Measurements from ENCODE around the gene SP3.

SP3 gene

GRCh38 chr2:173958198-173958846 lies 6.9 kb downstream of the SP3 start:
- no peaks in the 10 kb centered on the region for H3K27me3 ChIP-seq (ENCODE audit: insufficient read depth, low read length)
- H3K79me2 ChIP-seq (ENCODE audit: control insufficient read depth, insufficient read depth, low read length, unreplicated experiment) = peaks cover 99% of the 10 kb centered on the region
- no peak overlapping the region for H2AFZ ChIP-seq (ENCODE audit: low read length, unreplicated experiment)
- H3K36me3 ChIP-seq (ENCODE audit: insufficient read depth, low read length) = peaks cover 52% of the 10 kb centered on the region
- peaks cover 34% of the 10 kb centered on the region for H3K4me1 ChIP-seq (ENCODE audit: control insufficient read depth, insufficient read depth, low read length, unreplicated experiment)
- H3K27ac ChIP-seq (ENCODE audit: low read depth, low read length) = no peak overlapping the region
- no peak overlapping the region for H3K4me3 ChIP-seq (ENCODE audit: low read depth, low read length)

- H3K27me3 ChIP-seq (ENCODE audit: insufficient read depth, low read length) = no peaks in the 10 kb centered on the region
- no peak overlapping the region for H3K4me3 ChIP-seq (ENCODE audit: low read depth, low read length)
- peaks cover 34% of the 10 kb centered on the region for H3K4me1 ChIP-seq (ENCODE audit: control insufficient read depth, insufficient read depth, low read length, unreplicated experiment)
- no peak overlapping the region for H3K27ac ChIP-seq (ENCODE audit: low read depth, low read length)
- H3K79me2 ChIP-seq (ENCODE audit: control insufficient read depth, insufficient read depth, low read length, unreplicated experiment) = peaks cover 99% of the 10 kb centered on the region
- H3K36me3 ChIP-seq (ENCODE audit: insufficient read depth, low read length) = peaks cover 60% of the 10 kb centered on the region
- H2AFZ ChIP-seq (ENCODE audit: low read length, unreplicated experiment) = no peak overlapping the region
Measured at GRCh38 chr2:173957517-173957916, 7.7 kb downstream of the SP3 start.

- no peaks in the 10 kb centered on the region for H3K27me3 ChIP-seq (ENCODE audit: insufficient read depth, low read length)
- H3K79me2 ChIP-seq (ENCODE audit: control insufficient read depth, insufficient read depth, low read length, unreplicated experiment) = peaks cover 99% of the 10 kb centered on the region
- H2AFZ ChIP-seq (ENCODE audit: low read length, unreplicated experiment) = no peak overlapping the region
- H3K4me3 ChIP-seq (ENCODE audit: low read depth, low read length) = no peak overlapping the region
- H3K27ac ChIP-seq (ENCODE audit: low read depth, low read length) = no peak overlapping the region
- H3K36me3 ChIP-seq (ENCODE audit: insufficient read depth, low read length) = peaks cover 67% of the 10 kb centered on the region
- peaks cover 39% of the 10 kb centered on the region for H3K4me1 ChIP-seq (ENCODE audit: control insufficient read depth, insufficient read depth, low read length, unreplicated experiment)
Measured at GRCh38 chr2:173956454-173956853, 8.7 kb downstream of the SP3 start.

DNA sequence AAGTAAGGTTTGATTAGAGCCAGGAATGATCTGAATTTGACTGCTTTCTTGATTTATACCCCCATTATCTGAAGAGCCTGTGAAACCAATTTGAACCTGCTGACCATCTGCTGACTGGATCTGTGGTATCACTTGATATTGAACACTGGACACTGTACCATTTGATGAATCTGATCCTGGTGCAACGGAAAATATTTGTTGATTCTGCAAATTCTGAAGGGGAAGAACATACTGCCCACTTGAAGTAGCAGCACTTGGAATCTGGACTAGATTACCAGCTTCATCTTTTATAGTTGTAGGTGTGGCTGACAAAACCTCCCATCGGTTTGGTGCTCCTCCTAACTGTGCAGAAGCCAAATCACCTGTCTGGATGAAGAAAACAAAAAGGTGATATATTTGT lies 9.3 kb downstream of the SP3 start:
- H2AFZ ChIP-seq (ENCODE audit: low read length, unreplicated experiment) = no peak overlapping the region
- peaks cover 99% of the 10 kb centered on the region for H3K79me2 ChIP-seq (ENCODE audit: control insufficient read depth, insufficient read depth, low read length, unreplicated experiment)
- H3K4me1 ChIP-seq (ENCODE audit: control insufficient read depth, insufficient read depth, low read length, unreplicated experiment) = peaks cover 39% of the 10 kb centered on the region
- peaks cover 65% of the 10 kb centered on the region for H3K36me3 ChIP-seq (ENCODE audit: insufficient read depth, low read length)
- no peak overlapping the region for H3K4me3 ChIP-seq (ENCODE audit: low read depth, low read length)
- no peaks in the 10 kb centered on the region for H3K27me3 ChIP-seq (ENCODE audit: insufficient read depth, low read length)
- no peak overlapping the region for H3K27ac ChIP-seq (ENCODE audit: low read depth, low read length)

DNA sequence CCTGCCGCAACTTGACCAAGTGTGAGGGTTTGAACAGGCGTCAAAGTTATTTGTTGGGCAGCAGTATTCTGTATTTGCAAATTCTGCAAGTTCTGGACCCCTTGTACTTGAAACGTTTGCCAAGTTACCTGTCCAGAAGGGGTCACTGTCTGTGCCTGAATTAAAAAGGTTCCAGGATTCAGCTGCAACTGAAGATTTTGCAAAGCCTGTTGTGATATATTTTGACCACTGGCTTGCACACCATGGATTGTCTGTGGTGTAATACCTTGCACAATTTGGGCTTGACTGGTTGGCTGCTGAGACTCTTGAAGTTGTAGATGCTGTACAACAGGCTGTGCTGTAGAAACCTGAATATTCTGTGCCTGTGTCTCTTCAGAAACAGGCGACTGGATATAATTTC lies 10.2 kb downstream of the SP3 start:
- H3K79me2 ChIP-seq (ENCODE audit: control insufficient read depth, insufficient read depth, low read length, unreplicated experiment) = peaks cover 99% of the 10 kb centered on the region
- no peaks in the 10 kb centered on the region for H3K27me3 ChIP-seq (ENCODE audit: insufficient read depth, low read length)
- peaks cover 60% of the 10 kb centered on the region for H3K36me3 ChIP-seq (ENCODE audit: insufficient read depth, low read length)
- no peak overlapping the region for H3K4me3 ChIP-seq (ENCODE audit: low read depth, low read length)
- H3K4me1 ChIP-seq (ENCODE audit: control insufficient read depth, insufficient read depth, low read length, unreplicated experiment) = peaks cover 36% of the 10 kb centered on the region
- no peak overlapping the region for H3K27ac ChIP-seq (ENCODE audit: low read depth, low read length)
- H2AFZ ChIP-seq (ENCODE audit: low read length, unreplicated experiment) = no peak overlapping the region

GRCh38 chr2:173953047-173953424 lies 12.1 kb downstream of the SP3 start:
- H3K4me3 ChIP-seq (ENCODE audit: low read depth, low read length) = no peak overlapping the region
- H3K36me3 ChIP-seq (ENCODE audit: insufficient read depth, low read length) = peaks cover 59% of the 10 kb centered on the region
- no peak overlapping the region for H2AFZ ChIP-seq (ENCODE audit: low read length, unreplicated experiment)
- no peak overlapping the region for H3K27ac ChIP-seq (ENCODE audit: low read depth, low read length)
- peaks cover 98% of the 10 kb centered on the region for H3K79me2 ChIP-seq (ENCODE audit: control insufficient read depth, insufficient read depth, low read length, unreplicated experiment)
- H3K27me3 ChIP-seq (ENCODE audit: insufficient read depth, low read length) = no peaks in the 10 kb centered on the region
- peaks cover 41% of the 10 kb centered on the region for H3K4me1 ChIP-seq (ENCODE audit: control insufficient read depth, insufficient read depth, low read length, unreplicated experiment)

DNA sequence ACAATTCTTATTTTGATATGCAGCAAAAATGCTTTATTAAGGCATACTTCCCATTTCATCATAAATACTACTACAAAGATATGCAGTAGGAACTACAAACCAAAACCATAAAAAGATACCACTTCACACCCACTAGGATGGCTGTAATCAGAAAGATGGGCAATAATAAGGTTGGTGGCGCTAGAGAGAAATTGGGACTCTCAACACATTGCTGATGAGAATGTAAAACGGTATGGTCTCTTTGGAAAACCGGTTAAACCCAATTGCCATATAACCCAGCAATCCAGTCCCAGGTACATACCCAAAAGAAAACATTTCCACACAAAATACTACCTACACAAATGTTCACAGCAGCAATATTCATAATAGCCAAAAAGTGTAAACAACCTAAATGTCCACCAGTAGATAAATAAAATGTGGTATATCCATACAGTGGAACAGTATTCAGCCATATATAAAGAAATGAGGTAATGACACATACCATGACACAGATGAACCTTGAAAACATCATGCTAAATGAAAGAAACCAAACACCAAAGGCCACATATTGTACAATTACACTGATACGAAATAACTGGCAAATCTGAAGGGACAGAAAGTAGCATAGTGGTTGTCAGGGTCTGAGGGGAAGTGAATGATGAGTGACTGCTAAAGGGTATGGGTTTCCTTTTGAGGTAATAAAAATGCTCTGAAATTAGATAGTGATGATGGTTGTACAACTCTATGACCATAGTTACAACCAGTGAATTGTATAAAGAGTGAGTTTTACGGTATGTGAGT lies 12.7 kb downstream of the SP3 start:
- Histone ChIP-seq H3K36me3 (ENCODE audit: insufficient read depth, low read length) (peaks cover 59% of the 10 kb centered on the region), H3K4me3 (ENCODE audit: low read depth, low read length) (no peak overlapping the region), H3K27ac (ENCODE audit: low read depth, low read length) (no peak overlapping the region), H3K79me2 (ENCODE audit: control insufficient read depth, insufficient read depth, low read length, unreplicated experiment) (peaks cover 98% of the 10 kb centered on the region), H3K4me1 (ENCODE audit: control insufficient read depth, insufficient read depth, low read length, unreplicated experiment) (peaks cover 40% of the 10 kb centered on the region), H2AFZ (ENCODE audit: low read length, unreplicated experiment) (no peak overlapping the region), H3K27me3 (ENCODE audit: insufficient read depth, low read length) (no peaks in the 10 kb centered on the region)

DNA sequence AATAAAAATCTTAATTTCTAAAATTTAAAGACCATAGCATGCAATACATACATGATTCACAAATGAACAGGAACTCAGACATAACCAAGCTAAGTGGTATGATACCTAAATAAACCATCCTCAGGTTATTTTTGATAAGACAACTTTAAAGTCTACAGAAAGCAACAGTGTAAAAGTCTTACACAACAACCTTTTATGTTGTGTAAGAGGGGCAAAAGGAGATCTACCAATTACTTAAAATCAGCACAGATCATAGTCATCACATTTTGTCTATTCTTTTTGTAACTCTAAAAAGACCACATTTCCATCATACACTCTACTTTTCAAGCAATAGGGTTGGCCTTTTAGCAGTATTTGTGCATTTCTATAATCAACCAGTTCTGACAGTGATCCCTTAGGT lies 16.3 kb downstream of the SP3 start:
- no peak overlapping the region for H3K4me3 ChIP-seq (ENCODE audit: low read depth, low read length)
- peaks cover 31% of the 10 kb centered on the region for H3K4me1 ChIP-seq (ENCODE audit: control insufficient read depth, insufficient read depth, low read length, unreplicated experiment)
- no peaks in the 10 kb centered on the region for H3K27me3 ChIP-seq (ENCODE audit: insufficient read depth, low read length)
- H3K79me2 ChIP-seq (ENCODE audit: control insufficient read depth, insufficient read depth, low read length, unreplicated experiment) = peaks cover 97% of the 10 kb centered on the region
- peaks cover 29% of the 10 kb centered on the region for H3K36me3 ChIP-seq (ENCODE audit: insufficient read depth, low read length)
- H2AFZ ChIP-seq (ENCODE audit: low read length, unreplicated experiment) = no peak overlapping the region
- H3K27ac ChIP-seq (ENCODE audit: low read depth, low read length) = no peak overlapping the region

GRCh38 chr2:173948198-173948597 lies 17.0 kb downstream of the SP3 start:
- no peak overlapping the region for H3K27ac ChIP-seq (ENCODE audit: low read depth, low read length)
- H3K4me3 ChIP-seq (ENCODE audit: low read depth, low read length) = no peak overlapping the region
- H3K36me3 ChIP-seq (ENCODE audit: insufficient read depth, low read length) = peaks cover 23% of the 10 kb centered on the region; the same call in 1 of the 2 replicates
- H3K27me3 ChIP-seq (ENCODE audit: insufficient read depth, low read length) = no peaks in the 10 kb centered on the region
- no peak overlapping the region for H2AFZ ChIP-seq (ENCODE audit: low read length, unreplicated experiment)
- peaks cover 97% of the 10 kb centered on the region for H3K79me2 ChIP-seq (ENCODE audit: control insufficient read depth, insufficient read depth, low read length, unreplicated experiment)
- peaks cover 37% of the 10 kb centered on the region for H3K4me1 ChIP-seq (ENCODE audit: control insufficient read depth, insufficient read depth, low read length, unreplicated experiment)

GRCh38 chr2:173947131-173947530 lies 18.0 kb downstream of the SP3 start:
- peaks cover 12% of the 10 kb centered on the region; the same call in 1 of the 2 replicates for H3K36me3 ChIP-seq (ENCODE audit: insufficient read depth, low read length)
- H3K79me2 ChIP-seq (ENCODE audit: control insufficient read depth, insufficient read depth, low read length, unreplicated experiment) = peaks cover 96% of the 10 kb centered on the region
- peaks cover 38% of the 10 kb centered on the region for H3K4me1 ChIP-seq (ENCODE audit: control insufficient read depth, insufficient read depth, low read length, unreplicated experiment)
- no peaks in the 10 kb centered on the region for H3K27me3 ChIP-seq (ENCODE audit: insufficient read depth, low read length)
- H3K4me3 ChIP-seq (ENCODE audit: low read depth, low read length) = no peak overlapping the region
- no peak overlapping the region for H3K27ac ChIP-seq (ENCODE audit: low read depth, low read length)
- no peak overlapping the region for H2AFZ ChIP-seq (ENCODE audit: low read length, unreplicated experiment)

DNA sequence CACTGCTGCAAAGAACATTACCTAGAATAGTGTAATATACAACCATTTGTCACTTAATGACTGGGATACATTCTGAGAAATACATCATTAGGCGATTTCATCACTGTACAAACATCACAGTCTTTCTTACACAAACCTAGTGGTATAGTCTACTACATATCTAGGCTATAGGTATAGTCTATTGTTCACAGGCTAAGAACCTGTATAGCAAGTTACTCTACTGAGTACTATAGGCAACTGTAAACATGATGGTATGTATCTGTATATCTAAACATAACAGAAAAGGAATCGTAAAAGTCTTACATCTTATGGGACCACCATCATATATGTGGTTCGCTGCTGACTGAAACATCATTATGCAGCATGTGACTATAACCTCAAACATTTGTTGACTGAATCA lies 21.4 kb downstream of the SP3 start:
- H3K36me3 ChIP-seq (ENCODE audit: insufficient read depth, low read length) = no peaks in the 10 kb centered on the region; the same call in 1 of the 2 replicates
- H3K4me3 ChIP-seq (ENCODE audit: low read depth, low read length) = no peak overlapping the region
- peaks cover 55% of the 10 kb centered on the region for H3K4me1 ChIP-seq (ENCODE audit: control insufficient read depth, insufficient read depth, low read length, unreplicated experiment)
- H3K27me3 ChIP-seq (ENCODE audit: insufficient read depth, low read length) = no peaks in the 10 kb centered on the region
- no peak overlapping the region for H2AFZ ChIP-seq (ENCODE audit: low read length, unreplicated experiment)
- H3K27ac ChIP-seq (ENCODE audit: low read depth, low read length) = no peak overlapping the region
- peaks cover 93% of the 10 kb centered on the region for H3K79me2 ChIP-seq (ENCODE audit: control insufficient read depth, insufficient read depth, low read length, unreplicated experiment)

All from ACC112 (cell line).